Measurements from ENCODE around the gene TMSB15C.

Gene TMSB15C

DNA sequence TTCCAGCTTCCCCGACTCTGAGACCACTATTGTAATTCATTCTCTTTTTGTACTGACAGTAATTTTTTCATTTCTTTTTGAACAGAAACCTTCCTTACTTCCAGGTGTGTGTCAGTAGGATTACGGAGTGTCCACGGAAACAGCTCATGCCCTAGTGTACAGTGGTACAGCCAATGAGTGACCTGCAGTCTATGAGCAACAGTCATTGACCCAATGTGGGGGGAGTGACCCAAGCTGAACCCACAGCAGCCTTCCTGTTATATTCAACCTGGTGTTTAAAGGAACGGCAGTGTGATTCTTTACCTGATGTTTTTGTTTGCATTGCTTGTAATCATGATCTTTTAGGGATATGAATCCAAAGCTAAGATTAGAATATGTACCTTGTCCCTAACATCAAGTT, 35.0 kb downstream of the TMSB15C start:
- DNase-seq, result no peak

GRCh38 chrX:104039689-104040505, 36.1 kb downstream of the TMSB15C start, which contains the start of gene H2BW2:
H2BW2 (plus strand) TSS chrX:104039956; CDS start chrX:104039995, 39 bp downstream.
- no peak for DNase-seq
